ENCODE results near the gene DEFB129.
A peak's percentile ranks its signal among the peaks of the same experiment; 100 is the strongest.
"Not testable (repeated sequence)": the region's sequence is repeated elsewhere in the genome, so short reads cannot be mapped to it uniquely, and the experiment has no call there.

Gene DEFB129

GRCh38 chr20:237489-237888 lies 10.4 kb downstream of the DEFB129 start:
- no peak overlapping the region for H2AK5ac ChIP-seq (ENCODE audit: low read length)
- H3K18ac ChIP-seq (ENCODE audit: low read length) = no peak overlapping the region
- no peaks in the 10 kb centered on the region for H3K79me2 ChIP-seq (ENCODE audit: control insufficient read depth, insufficient read depth, low read length)
- DNase-seq = no peak
- no peak overlapping the region for H3K23ac ChIP-seq (ENCODE audit: low read length)
- H3K4me1 ChIP-seq (ENCODE audit: control insufficient read depth, low read depth, low read length) = no peaks in the 10 kb centered on the region
- H2BK120ac ChIP-seq (ENCODE audit: low read depth, low read length) = no peak overlapping the region
- H4K8ac ChIP-seq (ENCODE audit: low read depth, low read length) = no peak overlapping the region
- no peak overlapping the region for H2BK5ac ChIP-seq (ENCODE audit: low read length)
- no peak overlapping the region for H3K4ac ChIP-seq (ENCODE audit: low read depth, low read length)
- H3K27me3 ChIP-seq (ENCODE audit: insufficient read depth, low read length, poor library complexity) = no peaks in the 10 kb centered on the region
- H3K4me2 ChIP-seq (ENCODE audit: low read length) = no peak overlapping the region
- H3K27ac ChIP-seq (ENCODE audit: low read depth, low read length) = no peak overlapping the region
- H3K4me3 ChIP-seq (ENCODE audit: low read length) = no peak overlapping the region
- no peaks in the 10 kb centered on the region for H3K79me1 ChIP-seq (ENCODE audit: low read length)
- H2BK15ac ChIP-seq (replicated peaks; ENCODE audit: low read depth) = no peak overlapping the region
- H4K5ac ChIP-seq (ENCODE audit: low read length) = no peak overlapping the region
- WGBS (ENCODE audit: extremely low coverage, insufficient coverage, low lambda C conversion rate) = no CpG with 5 or more reads among the region's 4 CpGs
- no peak overlapping the region for H3K56ac ChIP-seq (ENCODE audit: low read length)
- no peak overlapping the region for H3K9ac ChIP-seq (ENCODE audit: low read length)
- H3K36me3 ChIP-seq (ENCODE audit: control insufficient read depth, insufficient read depth, low read length) = no peaks in the 10 kb centered on the region

GRCh38 chr20:237929-238328 lies 10.9 kb downstream of the DEFB129 start:
- Histone ChIP-seq H2BK5ac (ENCODE audit: low read length) (no peak overlapping the region), H3K27ac (ENCODE audit: low read depth, low read length) (no peak overlapping the region), H3K4me2 (ENCODE audit: low read length) (no peak overlapping the region), H3K79me2 (ENCODE audit: control insufficient read depth, insufficient read depth, low read length) (no peaks in the 10 kb centered on the region), H3K4me1 (ENCODE audit: control insufficient read depth, low read depth, low read length) (no peaks in the 10 kb centered on the region), H3K18ac (ENCODE audit: low read length) (no peak overlapping the region), H3K4me3 (ENCODE audit: low read length) (no peak overlapping the region), H2BK15ac (replicated peaks; ENCODE audit: low read depth) (no peak overlapping the region), H4K8ac (ENCODE audit: low read depth, low read length) (no peak overlapping the region), H3K56ac (ENCODE audit: low read length) (no peak overlapping the region), H3K9ac (ENCODE audit: low read length) (no peak overlapping the region), H2AK5ac (ENCODE audit: low read length) (no peak overlapping the region), H3K23ac (ENCODE audit: low read length) (no peak overlapping the region), H3K4ac (ENCODE audit: low read depth, low read length) (no peak overlapping the region), H3K79me1 (ENCODE audit: low read length) (no peaks in the 10 kb centered on the region), H3K27me3 (ENCODE audit: insufficient read depth, low read length, poor library complexity) (no peaks in the 10 kb centered on the region), H4K5ac (ENCODE audit: low read length) (no peak overlapping the region), H3K36me3 (ENCODE audit: control insufficient read depth, insufficient read depth, low read length) (no peaks in the 10 kb centered on the region), H2BK120ac (ENCODE audit: low read depth, low read length) (no peak overlapping the region)
- WGBS (ENCODE audit: extremely low coverage, insufficient coverage, low lambda C conversion rate) = no CpG with 5 or more reads among the region's 3 CpGs
- no peak for DNase-seq

- no peak overlapping the region for H2AK5ac ChIP-seq (ENCODE audit: low read length)
- H3K27ac ChIP-seq (ENCODE audit: low read depth, low read length) = no peak overlapping the region
- H3K9ac ChIP-seq (ENCODE audit: low read length) = no peak overlapping the region
- no CpG with 5 or more reads among the region's 2 CpGs for WGBS (ENCODE audit: extremely low coverage, insufficient coverage, low lambda C conversion rate)
- no peaks in the 10 kb centered on the region for H3K79me1 ChIP-seq (ENCODE audit: low read length)
- no peaks in the 10 kb centered on the region for H3K4me1 ChIP-seq (ENCODE audit: control insufficient read depth, low read depth, low read length)
- H3K23ac ChIP-seq (ENCODE audit: low read length) = no peak overlapping the region
- peaks cover 2% of the 10 kb centered on the region for H3K27me3 ChIP-seq (ENCODE audit: insufficient read depth, low read length, poor library complexity)
- H2BK15ac ChIP-seq (replicated peaks; ENCODE audit: low read depth) = no peak overlapping the region
- no peaks in the 10 kb centered on the region for H3K36me3 ChIP-seq (ENCODE audit: control insufficient read depth, insufficient read depth, low read length)
- no peak overlapping the region for H2BK120ac ChIP-seq (ENCODE audit: low read depth, low read length)
- H2BK5ac ChIP-seq (ENCODE audit: low read length) = no peak overlapping the region
- no peak overlapping the region for H3K4me2 ChIP-seq (ENCODE audit: low read length)
- no peak overlapping the region for H3K18ac ChIP-seq (ENCODE audit: low read length)
- H3K4me3 ChIP-seq (ENCODE audit: low read length) = no peak overlapping the region
- DNase-seq = no peak
- no peaks in the 10 kb centered on the region for H3K79me2 ChIP-seq (ENCODE audit: control insufficient read depth, insufficient read depth, low read length)
- no peak overlapping the region for H4K5ac ChIP-seq (ENCODE audit: low read length)
- H4K8ac ChIP-seq (ENCODE audit: low read depth, low read length) = no peak overlapping the region
- no peak overlapping the region for H3K56ac ChIP-seq (ENCODE audit: low read length)
- no peak overlapping the region for H3K4ac ChIP-seq (ENCODE audit: low read depth, low read length)
Observed at GRCh38 chr20:242905-243304, 15.8 kb downstream of the DEFB129 start.

GRCh38 chr20:251354-251753 lies 24.3 kb downstream of the DEFB129 start:
- Histone ChIP-seq H2AK5ac (ENCODE audit: low read length) (no peak overlapping the region), H3K79me2 (ENCODE audit: control insufficient read depth, insufficient read depth, low read length) (no peaks in the 10 kb centered on the region), H2BK120ac (ENCODE audit: low read depth, low read length) (no peak overlapping the region), H3K4me2 (ENCODE audit: low read length) (no peak overlapping the region), H3K27me3 (ENCODE audit: insufficient read depth, low read length, poor library complexity) (peaks cover 2% of the 10 kb centered on the region), H3K9ac (ENCODE audit: low read length) (no peak overlapping the region), H3K36me3 (ENCODE audit: control insufficient read depth, insufficient read depth, low read length) (no peaks in the 10 kb centered on the region), H3K4me1 (ENCODE audit: control insufficient read depth, low read depth, low read length) (no peaks in the 10 kb centered on the region), H2BK5ac (ENCODE audit: low read length) (no peak overlapping the region), H4K8ac (ENCODE audit: low read depth, low read length) (no peak overlapping the region), H2BK15ac (replicated peaks; ENCODE audit: low read depth) (no peak overlapping the region), H3K18ac (ENCODE audit: low read length) (no peak overlapping the region), H3K4me3 (ENCODE audit: low read length) (no peak overlapping the region), H3K23ac (ENCODE audit: low read length) (no peak overlapping the region), H3K27ac (ENCODE audit: low read depth, low read length) (no peak overlapping the region), H3K56ac (ENCODE audit: low read length) (no peak overlapping the region), H4K5ac (ENCODE audit: low read length) (no peak overlapping the region), H3K79me1 (ENCODE audit: low read length) (no peaks in the 10 kb centered on the region), H3K4ac (ENCODE audit: low read depth, low read length) (no peak overlapping the region)
- no CpG with 5 or more reads among the region's 2 CpGs for WGBS (ENCODE audit: extremely low coverage, insufficient coverage, low lambda C conversion rate)
- peak; percentile 76 for DNase-seq

DNA sequence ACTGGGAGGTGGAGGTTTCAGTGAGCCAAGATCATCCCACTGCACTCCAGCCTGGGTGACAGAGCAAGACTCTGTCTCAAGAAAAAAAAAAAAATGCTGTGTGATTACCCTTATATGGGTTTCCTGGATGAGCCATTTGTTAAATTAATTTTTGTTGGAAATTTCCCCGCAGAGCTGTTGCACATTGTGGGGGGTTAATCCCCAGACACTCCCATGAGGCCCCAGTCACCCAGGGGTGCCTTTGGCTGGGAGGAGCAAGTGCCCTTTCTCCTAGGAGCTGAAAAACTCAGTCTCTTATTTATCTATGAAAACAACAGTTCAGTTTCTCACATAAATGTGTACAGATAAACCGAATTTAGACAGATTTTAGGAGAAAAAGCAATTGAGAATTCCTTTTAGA lies 25.7 kb downstream of the DEFB129 start:
- no CpG with 5 or more reads among the region's 2 CpGs for WGBS (ENCODE audit: extremely low coverage, insufficient coverage, low lambda C conversion rate)
- H3K23ac ChIP-seq (ENCODE audit: low read length) = no peak overlapping the region

GRCh38 chr20:253447-253846 lies 26.4 kb downstream of the DEFB129 start:
- not testable (repeated sequence) for H3K9ac ChIP-seq (ENCODE audit: low read length); H3K23ac ChIP-seq (ENCODE audit: low read length); H3K36me3 ChIP-seq (ENCODE audit: control insufficient read depth, insufficient read depth, low read length); H2BK5ac ChIP-seq (ENCODE audit: low read length); H2BK15ac ChIP-seq (replicated peaks; ENCODE audit: low read depth); H3K4me1 ChIP-seq (ENCODE audit: control insufficient read depth, low read depth, low read length); H2AK5ac ChIP-seq (ENCODE audit: low read length); H3K4ac ChIP-seq (ENCODE audit: low read depth, low read length); H3K27ac ChIP-seq (ENCODE audit: low read depth, low read length); H4K5ac ChIP-seq (ENCODE audit: low read length); H3K56ac ChIP-seq (ENCODE audit: low read length); H3K18ac ChIP-seq (ENCODE audit: low read length); H3K79me1 ChIP-seq (ENCODE audit: low read length); H3K79me2 ChIP-seq (ENCODE audit: control insufficient read depth, insufficient read depth, low read length); H3K27me3 ChIP-seq (ENCODE audit: insufficient read depth, low read length, poor library complexity); H4K8ac ChIP-seq (ENCODE audit: low read depth, low read length); H2BK120ac ChIP-seq (ENCODE audit: low read depth, low read length); H3K4me2 ChIP-seq (ENCODE audit: low read length); H3K4me3 ChIP-seq (ENCODE audit: low read length)
- DNase-seq = peak; percentile 33
- no CpG with 5 or more reads among the region's 6 CpGs for WGBS (ENCODE audit: extremely low coverage, insufficient coverage, low lambda C conversion rate)

More for the DNA sequence above, 25.7 kb downstream of the DEFB129 start:
- no peak overlapping the region for H2AK5ac ChIP-seq (ENCODE audit: low read length)
- no peak overlapping the region for H2BK5ac ChIP-seq (ENCODE audit: low read length)
- H3K79me2 ChIP-seq (ENCODE audit: control insufficient read depth, insufficient read depth, low read length) = no peaks in the 10 kb centered on the region
- H3K9ac ChIP-seq (ENCODE audit: low read length) = no peak overlapping the region
- no peaks in the 10 kb centered on the region for H3K4me1 ChIP-seq (ENCODE audit: control insufficient read depth, low read depth, low read length)
- no peaks in the 10 kb centered on the region for H3K36me3 ChIP-seq (ENCODE audit: control insufficient read depth, insufficient read depth, low read length)
- no peak for DNase-seq
- no peaks in the 10 kb centered on the region for H3K79me1 ChIP-seq (ENCODE audit: low read length)
- H4K8ac ChIP-seq (ENCODE audit: low read depth, low read length) = no peak overlapping the region
- H3K4me3 ChIP-seq (ENCODE audit: low read length) = no peak overlapping the region
- H3K56ac ChIP-seq (ENCODE audit: low read length) = no peak overlapping the region
- no peak overlapping the region for H2BK120ac ChIP-seq (ENCODE audit: low read depth, low read length)
- H4K5ac ChIP-seq (ENCODE audit: low read length) = no peak overlapping the region
- H3K27ac ChIP-seq (ENCODE audit: low read depth, low read length) = no peak overlapping the region
- H3K18ac ChIP-seq (ENCODE audit: low read length) = no peak overlapping the region
- peaks cover 4% of the 10 kb centered on the region for H3K27me3 ChIP-seq (ENCODE audit: insufficient read depth, low read length, poor library complexity)
- no peak overlapping the region for H3K4me2 ChIP-seq (ENCODE audit: low read length)
- no peak overlapping the region for H2BK15ac ChIP-seq (replicated peaks; ENCODE audit: low read depth)
- no peak overlapping the region for H3K4ac ChIP-seq (ENCODE audit: low read depth, low read length)

Data from mesendoderm (in vitro differentiated cells).